Sigmoid colon (tissue), 7 donors: ENCODE results near the gene LAMC1. TPM values are rescaled to one million over a fixed set of nuclear protein-coding genes. Genes with fewer than 3 reads are reported as not detected.
A peak's percentile ranks its signal among the peaks of the same experiment; 100 is the strongest.

Experiments used
- DNase-seq: peaks from one replicate; pipeline ENCODE4 v3.0.0-alpha.2; 2019
- H3K27ac ChIP-seq, 4 donors: fragments of 200-600 bp; sonication (generic); one replicate each; pipeline ENCODE4 v1.5.1; 2016 to 2019; ENCODE audit warnings: mild to moderate bottlenecking in 1 of 4
- H3K27me3 ChIP-seq, 3 donors: fragments of 200-600 bp; sonication (generic); one replicate each; pipeline ENCODE4 v1.5.1; 2019; ENCODE audit warnings: mild to moderate bottlenecking in 1 of 3
- H3K36me3 ChIP-seq, 4 donors: fragments of 200-600 bp; sonication (generic); one replicate each; pipeline ENCODE4 v1.5.1; 2016 to 2019
- H3K4me1 ChIP-seq, 4 donors: fragments of 200-600 bp; sonication (generic); one replicate each; pipeline ENCODE4 v1.5.1; 2017 to 2019
- H3K4me3 ChIP-seq, 4 donors: fragments of 200-600 bp; sonication (generic); one replicate each; pipeline ENCODE4 v1.5.1; 2017 to 2019; ENCODE audit warnings: mild to moderate bottlenecking in 2 of 4, moderate library complexity in 1 of 4
- H3K9me3 ChIP-seq, 4 donors: fragments of 200-600 bp in 3 of 4; sonication (generic) in 3 of 4; one replicate each; pipeline versions ENCODE4 v1.5.1 to v1.6.1; 2013 to 2019
- EP300 ChIP-seq, 4 donors: sonication (generic); formaldehyde crosslinking; IDR thresholded peaks; one replicate each; pipeline ENCODE4 v1.6.1; 2017; ENCODE audit warnings: antibody characterized with exemption in 4 of 4
- POLR2A ChIP-seq, 2 donors: fragments of 450-650 bp; IDR thresholded peaks; one replicate each; pipeline ENCODE4 v1.6.1; 2016; ENCODE audit warnings: antibody characterized with exemption in 2 of 2, mild to moderate bottlenecking in 2 of 2, moderate library complexity in 2 of 2
- POLR2AphosphoS5 ChIP-seq, 4 donors: sonication (generic); formaldehyde crosslinking; IDR thresholded peaks; one replicate each; pipeline ENCODE4 v1.6.1; 2017; ENCODE audit warnings: antibody characterized with exemption in 4 of 4
- WGBS, 2 donors: extraction: QIAGEN DNeasy Blood & Tissue Kit; methylation state at CpG; one replicate each; pipeline ENCODE4 v1.1.7; 2013; 5-methylcytosine and 5-hydroxymethylcytosine counted together
- intact Hi-C: fragments of 100-400 bp; cut with DNase I; formaldehyde crosslinking; loops from one replicate; pipeline ENCODE4 v1.15.1; 2023
- polyA plus RNA-seq, 3 donors: library from polyadenylated mRNA; stranded (reverse); fragments of 200-250 nt; gene quantifications; one replicate each; pipeline ENCODE4 v1.2.3, GENCODE V29; 2013
- small RNA-seq, 3 donors: library from RNA; depleted of rRNA; stranded (forward); fragments of <200 nt; gene quantifications; one replicate each; pipeline ENCODE3, GENCODE V24; 2016
- total RNA-seq, 4 donors: library from RNA; depleted of rRNA; stranded (reverse); fragments of >200 nt; gene quantifications; one replicate each; pipeline ENCODE4 v1.1.0, GENCODE V29; 2016
- TF ChIP-seq, protein P1 (sequence below), 4 experiments: fragments of 450-650 bp in 3 of 4; fragments of 200-600 bp in 1 of 4; IDR thresholded peaks; one replicate each; pipeline ENCODE4 v1.5.1; 2016 to 2019; ENCODE audit warnings: antibody characterized with exemption in 4 of 4, mild to moderate bottlenecking in 3 of 4, moderate library complexity in 2 of 4
- donor health status: healthy with polysubstance abuse.
- donor health status: Bipolar disorder and iron deficiency.
- donor health status: healthy.

LAMC1 gene
- total and polyA plus RNA-seq, 7 donors = 3.5 to 542 (median 269) TPM

DNA sequence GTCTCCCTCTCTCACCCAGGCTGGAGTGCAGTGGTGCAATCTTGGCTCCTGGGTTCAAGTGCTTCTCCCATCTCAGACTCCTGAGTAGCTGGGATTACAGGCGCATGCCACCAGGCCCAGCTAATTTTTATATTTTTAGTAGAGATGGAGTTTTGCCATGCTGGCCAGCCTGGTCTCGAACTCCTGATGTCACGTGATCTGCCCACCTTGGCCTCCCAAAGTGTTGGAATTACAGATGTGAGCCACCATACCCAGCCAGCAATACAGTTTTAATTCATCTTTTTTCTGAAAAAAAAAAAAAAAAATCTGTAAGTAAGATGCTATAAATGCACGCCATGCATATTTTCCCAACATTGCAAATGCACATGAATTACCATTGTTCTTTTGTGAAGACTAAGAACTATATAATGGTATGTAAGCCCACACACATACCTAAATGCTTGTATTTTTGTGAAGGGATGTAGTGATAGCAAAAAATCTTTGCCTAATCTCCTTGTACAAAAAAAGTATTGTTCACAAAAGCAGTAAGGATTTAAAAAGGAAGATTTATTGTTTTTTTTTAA, 170.8 kb downstream of the LAMC1 start:
- intact Hi-C loops = no loop called here
- peaks cover 0 to 10% (median 2%) of the 10 kb centered on the region in 4 donors for H3K4me1 ChIP-seq
- DNase-seq = no peak
- no peaks in the 10 kb centered on the region for H3K9me3 ChIP-seq
- TF ChIP-seq, protein P1, sequence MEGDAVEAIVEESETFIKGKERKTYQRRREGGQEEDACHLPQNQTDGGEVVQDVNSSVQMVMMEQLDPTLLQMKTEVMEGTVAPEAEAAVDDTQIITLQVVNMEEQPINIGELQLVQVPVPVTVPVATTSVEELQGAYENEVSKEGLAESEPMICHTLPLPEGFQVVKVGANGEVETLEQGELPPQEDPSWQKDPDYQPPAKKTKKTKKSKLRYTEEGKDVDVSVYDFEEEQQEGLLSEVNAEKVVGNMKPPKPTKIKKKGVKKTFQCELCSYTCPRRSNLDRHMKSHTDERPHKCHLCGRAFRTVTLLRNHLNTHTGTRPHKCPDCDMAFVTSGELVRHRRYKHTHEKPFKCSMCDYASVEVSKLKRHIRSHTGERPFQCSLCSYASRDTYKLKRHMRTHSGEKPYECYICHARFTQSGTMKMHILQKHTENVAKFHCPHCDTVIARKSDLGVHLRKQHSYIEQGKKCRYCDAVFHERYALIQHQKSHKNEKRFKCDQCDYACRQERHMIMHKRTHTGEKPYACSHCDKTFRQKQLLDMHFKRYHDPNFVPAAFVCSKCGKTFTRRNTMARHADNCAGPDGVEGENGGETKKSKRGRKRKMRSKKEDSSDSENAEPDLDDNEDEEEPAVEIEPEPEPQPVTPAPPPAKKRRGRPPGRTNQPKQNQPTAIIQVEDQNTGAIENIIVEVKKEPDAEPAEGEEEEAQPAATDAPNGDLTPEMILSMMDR (IDR thresholded peaks at IDR 0.05) = no peak
- no peak overlapping the region for H3K4me3 ChIP-seq
- H3K27ac ChIP-seq = peak overlapping the region in 1 of 4 donors; percentile 39
- 95 to 96% methylated on average over 4 of the region's 4 CpGs for WGBS, 2 donors
- no peaks in the 10 kb centered on the region for H3K27me3 ChIP-seq
- H3K36me3 ChIP-seq = no peaks in the 10 kb centered on the region

DNA sequence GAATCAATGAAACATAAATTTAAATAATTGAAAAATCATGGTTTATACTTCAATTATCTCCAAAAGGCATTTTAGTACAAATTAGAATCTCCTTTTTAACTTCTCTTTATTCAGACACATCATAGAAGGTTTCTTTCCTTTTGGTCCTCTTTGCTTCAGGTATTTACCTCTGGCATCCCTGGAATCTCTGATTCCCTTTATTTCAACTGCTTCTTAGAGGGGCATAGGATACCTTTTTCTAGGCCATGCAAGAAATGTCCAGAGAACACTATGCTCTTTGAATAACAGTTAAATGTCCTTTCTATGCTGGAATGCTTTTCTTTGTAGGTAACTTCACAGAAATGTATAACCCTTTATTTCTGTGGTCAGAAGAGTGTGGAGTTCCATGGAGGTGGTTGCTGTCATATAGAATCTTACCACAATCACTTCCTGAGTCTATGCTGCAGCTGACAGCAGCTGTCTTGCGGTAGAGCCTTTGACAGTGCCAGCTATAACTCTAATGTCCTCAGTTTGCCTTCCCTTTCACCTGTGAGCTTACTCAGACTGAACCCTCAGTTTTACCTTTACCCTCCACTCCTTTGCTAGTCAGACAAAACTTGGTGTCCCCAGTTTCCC, 171.4 kb downstream of the LAMC1 start:
- H3K27ac ChIP-seq = peak overlapping the region in 2 of 4 donors; percentile 14 to 39
- no peak overlapping the region for H3K4me3 ChIP-seq
- WGBS, 2 donors = 26 to 49% methylated on average over 1 of the region's 1 CpG
- TF ChIP-seq POLR2AphosphoS5 (IDR thresholded peaks at IDR 0.05) (no peak), EP300 (IDR thresholded peaks at IDR 0.05) (no peak), POLR2A (IDR thresholded peaks at IDR 0.05) (no peak)
- TF ChIP-seq, protein P1 (IDR thresholded peaks at IDR 0.05) = no peak
- H3K27me3 ChIP-seq = no peaks in the 10 kb centered on the region
- no peaks in the 10 kb centered on the region for H3K9me3 ChIP-seq
- no peaks in the 10 kb centered on the region for H3K36me3 ChIP-seq
- DNase-seq = no peak
- peaks cover 0 to 10% (median 2%) of the 10 kb centered on the region in 4 donors for H3K4me1 ChIP-seq
- intact Hi-C loops = no loop called here

DNA sequence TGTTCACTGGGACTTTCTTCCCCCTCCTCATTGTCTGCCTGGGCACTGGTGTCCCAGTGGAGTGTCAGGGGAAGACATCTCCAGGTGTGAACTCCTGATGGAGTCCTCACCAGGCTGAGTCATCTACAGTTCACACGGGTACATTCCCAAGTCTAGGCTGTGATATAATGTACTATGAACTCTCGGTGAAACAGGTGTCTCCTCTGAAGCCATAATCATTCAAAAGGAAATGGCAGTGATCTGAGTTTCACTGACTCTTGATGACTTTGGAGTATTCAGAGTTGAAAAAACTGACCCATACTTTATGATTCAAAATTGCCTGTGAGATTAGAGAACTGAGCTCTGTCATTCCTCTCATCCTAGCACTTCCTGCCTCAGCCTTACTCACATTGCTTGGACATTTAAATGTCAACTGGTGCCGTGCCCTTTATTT, 171.9 kb downstream of the LAMC1 start:
- Histone ChIP-seq H3K9me3 (no peaks in the 10 kb centered on the region), H3K36me3 (no peaks in the 10 kb centered on the region), H3K4me1 (peaks cover 0 to 10% (median 2%) of the 10 kb centered on the region in 4 donors), H3K27ac (peak overlapping the region in 2 of 4 donors; percentile 14 to 39), H3K4me3 (no peak overlapping the region), H3K27me3 (no peaks in the 10 kb centered on the region)
- WGBS, 2 donors = 18 to 43% methylated on average over 3 of the region's 3 CpGs
- no peak for DNase-seq
- TF ChIP-seq, protein P1 (IDR thresholded peaks at IDR 0.05) = no peak
- no peak for TF ChIP-seq EP300 (IDR thresholded peaks at IDR 0.05)
- TF ChIP-seq POLR2AphosphoS5 (IDR thresholded peaks at IDR 0.05) = no peak
- intact Hi-C loops = no loop called here

Small RNAs within 50 kb of the gene (small RNA-seq; reads per million reads assigned to genes)
- gene RNU6-41P = 0 reads per million in 3 donors

Other genes starting within 250 kb of the LAMC1 start
- gene NPL, start 233.6 kb upstream of the LAMC1 start, total RNA-seq = 10 to 100 TPM in 2 of 4 donors, 1 to 10 TPM in 2; 7.2 to 13.0 (median 11.1) TPM
- gene NPL, start 233.6 kb upstream of the LAMC1 start, polyA plus RNA-seq = 10 to 100 TPM in 2 of 3 donors, 1 to 10 TPM in 1; 9.2 to 19.9 (median 12.6) TPM
- gene DHX9, start 184.1 kb upstream of the LAMC1 start, total RNA-seq = 10 to 100 TPM; 66.4 to 75.4 (median 69.0) TPM
- gene DHX9, start 184.1 kb upstream of the LAMC1 start, polyA plus RNA-seq = 10 to 100 TPM; 25.4 to 96.7 (median 37.8) TPM
- gene SHCBP1L, start 70.3 kb upstream of the LAMC1 start, total RNA-seq = not detected
- not detected for gene SHCBP1L, start 70.3 kb upstream of the LAMC1 start, polyA plus RNA-seq
- 1 to 10 TPM; 2.6 to 5.0 (median 3.7) TPM for gene LAMC2, start 162.8 kb downstream of the LAMC1 start, total RNA-seq
- 10 to 100 TPM in 1 of 3 donors, 1 to 10 TPM in 2; 4.2 to 24.0 (median 4.8) TPM for gene LAMC2, start 162.8 kb downstream of the LAMC1 start, polyA plus RNA-seq